ENCODE measurements around the gene MITD1. TPM values are rescaled to one million over a fixed set of nuclear protein-coding genes. Genes with fewer than 3 reads are reported as not detected.
A peak's percentile ranks its signal among the peaks of the same experiment; 100 is the strongest.

Gene MITD1
- total and polyA plus RNA-seq, 2 of the 8 experiments (the other 6 are each of a cell fraction or from before 2014, with no cell fraction given): 15.2 to 31.7 TPM

DNA sequence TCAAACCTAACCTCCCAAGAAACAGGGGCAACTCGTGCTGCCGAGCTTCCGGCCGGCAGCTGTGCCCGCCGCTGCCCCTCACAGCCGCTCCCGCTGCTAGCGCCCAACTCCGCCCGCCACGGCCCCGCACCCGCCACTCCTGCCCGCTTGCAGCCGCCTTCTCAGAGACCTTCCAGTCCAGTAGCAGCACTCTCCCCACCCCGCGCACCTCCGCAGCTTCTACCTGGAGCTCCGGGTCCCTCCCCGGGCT lies 40.1 kb downstream of the MITD1 start (continued):
- TF ChIP-seq KDM4A (IDR thresholded peaks at IDR 0.05; ENCODE audit: low read depth, low read length, severe bottlenecking) (peak; percentile 19), ZNF274 (IDR thresholded peaks at IDR 0.05; ENCODE audit: borderline replicate concordance, extremely low read depth, low read length) (no peak), JUN (IDR thresholded peaks at IDR 0.05; ENCODE audit: low read depth, low read length) (no peak), JUND (IDR thresholded peaks at IDR 0.05; ENCODE audit: low read length) (no peak), BRCA1 (IDR thresholded peaks at IDR 0.05; ENCODE audit: low read depth, low read length) (no peak), GABPA (IDR thresholded peaks at IDR 0.05; ENCODE audit: borderline replicate concordance, insufficient read depth, low read length) (no peak), SIN3A (conservative IDR thresholded peaks at IDR 0.05 in 1 of 2, IDR thresholded peaks at IDR 0.05 in 1 of 2; ENCODE audit: low read depth in 1 of 2, low read length in 2 of 2) (0 out of 4 replicates have a peak, but pooled peaks of 1 of the 2 experiments have one; percentile 24), SAP30 (IDR thresholded peaks at IDR 0.05; ENCODE audit: insufficient read depth, insufficient replicate concordance, low read length) (no peak), HDAC6 (IDR thresholded peaks at IDR 0.05; ENCODE audit: low read depth, low read length) (no peak), KDM1A (IDR thresholded peaks at IDR 0.05; ENCODE audit: borderline replicate concordance, low read length) (no peak), PHF8 (conservative IDR thresholded peaks at IDR 0.05; ENCODE audit: low read depth, low read length) (no peak), SIX5 (IDR thresholded peaks at IDR 0.05; ENCODE audit: low read depth, low read length) (no peak), RFX5 (IDR thresholded peaks at IDR 0.05; ENCODE audit: borderline replicate concordance, low read depth, low read length) (no peak), EGR1 (IDR thresholded peaks at IDR 0.05; ENCODE audit: borderline replicate concordance, low read depth, low read length) (no peak), POLR2A (IDR thresholded peaks at IDR 0.05; ENCODE audit: control extremely low read depth in 1 of 2, low read depth in 2 of 2, low read length in 2 of 2) (no peak; a peak in 1 of 3 replicates), RNF2 (IDR thresholded peaks at IDR 0.05; ENCODE audit: borderline replicate concordance, low read depth, low read length, missing control alignments, poor library complexity, severe bottlenecking) (no peak), SP1 (IDR thresholded peaks at IDR 0.05; ENCODE audit: low read depth, low read length) (no peak), TAF1 (IDR thresholded peaks at IDR 0.05; ENCODE audit: low read depth, low read length) (no peak), SP4 (IDR thresholded peaks at IDR 0.05; ENCODE audit: low read length) (no peak), SUZ12 (IDR thresholded peaks at IDR 0.05; ENCODE audit: low read length) (no peak)
